Mesenchymal stem cell (in vitro differentiated cells and primary cell): ENCODE results near the gene GALNT2.

Experiments used
- DNase-seq: peaks from one replicate; pipeline ENCODE4 v3.0.0-alpha.2; 2013
- H2AFZ ChIP-seq: one replicate; pipeline ENCODE4 v1.6.1; 2013; ENCODE audit warnings: low read depth, mild to moderate bottlenecking, control low read depth, inconsistent platforms, low read length, moderate library complexity
- H2AK5ac ChIP-seq: 2 replicates; pipeline ENCODE4 v1.6.1; 2013; ENCODE audit warnings: low read length, moderate library complexity, mild to moderate bottlenecking, inconsistent platforms; ENCODE audit not compliant: severe bottlenecking
- H2BK120ac ChIP-seq: one replicate; pipeline ENCODE4 v1.6.1; 2013; ENCODE audit warnings: low read depth, mild to moderate bottlenecking, inconsistent platforms, low read length, moderate library complexity
- H2BK12ac ChIP-seq, 2 experiments: one replicate each; pipeline ENCODE4 v1.6.1; 2013; ENCODE audit warnings: inconsistent platforms in 2 of 2, low read length in 2 of 2, mild to moderate bottlenecking in 2 of 2, moderate library complexity in 2 of 2, control low read depth in 1 of 2
- H2BK15ac ChIP-seq: one replicate; pipeline ENCODE4 v1.6.1; 2013; ENCODE audit warnings: mild to moderate bottlenecking, low read depth, inconsistent platforms; ENCODE audit not compliant: poor library complexity, severe bottlenecking
- H2BK5ac ChIP-seq: 2 replicates; pipeline ENCODE4 v1.6.1; 2013; ENCODE audit warnings: low read depth, mild to moderate bottlenecking, low read length, control low read depth, inconsistent platforms; ENCODE audit not compliant: poor library complexity, severe bottlenecking
- H3K14ac ChIP-seq, 2 experiments: one replicate each; pipeline ENCODE4 v1.6.1; 2013; ENCODE audit warnings: inconsistent platforms in 2 of 2, low read length in 2 of 2, control low read depth in 1 of 2, mild to moderate bottlenecking in 1 of 2, moderate library complexity in 1 of 2
- H3K18ac ChIP-seq, 2 experiments: one replicate each; pipeline ENCODE4 v1.6.1; 2013; ENCODE audit warnings: inconsistent platforms in 2 of 2, low read length in 2 of 2, control low read depth in 1 of 2, low read depth in 1 of 2, mild to moderate bottlenecking in 1 of 2
- H3K23ac ChIP-seq, 2 experiments: one replicate each; pipeline ENCODE4 v1.6.1; 2013; ENCODE audit warnings: inconsistent platforms in 2 of 2, low read length in 2 of 2, mild to moderate bottlenecking in 2 of 2, moderate library complexity in 2 of 2, control low read depth in 1 of 2
- H3K27ac ChIP-seq: 2 replicates; pipeline ENCODE4 v1.5.1; 2013; ENCODE audit warnings: mild to moderate bottlenecking, moderate library complexity, low read length, control low read depth, inconsistent platforms; ENCODE audit not compliant: poor library complexity, severe bottlenecking
- H3K27me3 ChIP-seq, 2 experiments: 2 replicates each; pipeline versions ENCODE4 v1.6.1 to v1.7.0; 2013; ENCODE audit warnings: low read length in 2 of 2, mild to moderate bottlenecking in 2 of 2, moderate library complexity in 2 of 2, control low read depth in 1 of 2, inconsistent platforms in 1 of 2; ENCODE audit not compliant: control insufficient read depth in 1 of 2, insufficient read depth in 1 of 2
- H3K36me3 ChIP-seq, 2 experiments: 2 replicates each; pipeline versions ENCODE4 v1.6.1 to v1.7.0; 2013; ENCODE audit warnings: low read length in 2 of 2, control low read depth in 1 of 2, inconsistent platforms in 1 of 2, low read depth in 1 of 2, mild to moderate bottlenecking in 1 of 2; ENCODE audit not compliant: insufficient read depth in 2 of 2, control insufficient read depth in 1 of 2
- H3K4ac ChIP-seq, 2 experiments: one replicate each; pipeline ENCODE4 v1.6.1; 2013; ENCODE audit warnings: inconsistent platforms in 2 of 2, low read length in 2 of 2, mild to moderate bottlenecking in 2 of 2, moderate library complexity in 2 of 2, control low read depth in 1 of 2, low read depth in 1 of 2
- H3K4me1 ChIP-seq: 2 replicates; pipeline ENCODE4 v1.6.1; 2013; ENCODE audit warnings: low read depth, low read length, control low read depth; ENCODE audit not compliant: control insufficient read depth, insufficient read depth
- H3K4me2 ChIP-seq: 2 replicates; pipeline ENCODE4 v1.6.1; 2013; ENCODE audit warnings: low read length, mild to moderate bottlenecking, inconsistent platforms; ENCODE audit not compliant: poor library complexity, severe bottlenecking
- H3K4me3 ChIP-seq, 2 experiments: 2 replicates each; pipeline versions ENCODE4 v1.5.1 to v1.7.0; 2013; ENCODE audit warnings: low read length in 2 of 2, mild to moderate bottlenecking in 2 of 2, control low read depth in 1 of 2, low read depth in 1 of 2; ENCODE audit not compliant: insufficient read depth in 1 of 2
- H3K79me1 ChIP-seq: replicated peaks from 2 replicates; pipeline ENCODE4 v1.6.1; 2013; ENCODE audit warnings: mild to moderate bottlenecking, control low read depth, low read length, inconsistent platforms; ENCODE audit not compliant: poor library complexity, severe bottlenecking
- H3K9ac ChIP-seq: 2 replicates; pipeline ENCODE4 v1.7.0; 2013; ENCODE audit warnings: mild to moderate bottlenecking, low read length, moderate library complexity
- H3K9me3 ChIP-seq: 2 replicates; pipeline ENCODE4 v1.7.0; 2013; ENCODE audit warnings: mild to moderate bottlenecking, low read length; ENCODE audit not compliant: control insufficient read depth
- H4K8ac ChIP-seq: one replicate; pipeline ENCODE4 v1.6.1; 2013; ENCODE audit warnings: inconsistent platforms, mild to moderate bottlenecking, low read length, moderate library complexity
- H4K91ac ChIP-seq: one replicate; pipeline ENCODE4 v1.6.1; 2013; ENCODE audit warnings: mild to moderate bottlenecking, low read length, inconsistent platforms
- WGBS: methylation state at CpG from one replicate; pipeline ENCODE4 v1.1.7; 2013; ENCODE audit warnings: mixed read lengths; 5-methylcytosine and 5-hydroxymethylcytosine counted together

GALNT2 gene

DNA sequence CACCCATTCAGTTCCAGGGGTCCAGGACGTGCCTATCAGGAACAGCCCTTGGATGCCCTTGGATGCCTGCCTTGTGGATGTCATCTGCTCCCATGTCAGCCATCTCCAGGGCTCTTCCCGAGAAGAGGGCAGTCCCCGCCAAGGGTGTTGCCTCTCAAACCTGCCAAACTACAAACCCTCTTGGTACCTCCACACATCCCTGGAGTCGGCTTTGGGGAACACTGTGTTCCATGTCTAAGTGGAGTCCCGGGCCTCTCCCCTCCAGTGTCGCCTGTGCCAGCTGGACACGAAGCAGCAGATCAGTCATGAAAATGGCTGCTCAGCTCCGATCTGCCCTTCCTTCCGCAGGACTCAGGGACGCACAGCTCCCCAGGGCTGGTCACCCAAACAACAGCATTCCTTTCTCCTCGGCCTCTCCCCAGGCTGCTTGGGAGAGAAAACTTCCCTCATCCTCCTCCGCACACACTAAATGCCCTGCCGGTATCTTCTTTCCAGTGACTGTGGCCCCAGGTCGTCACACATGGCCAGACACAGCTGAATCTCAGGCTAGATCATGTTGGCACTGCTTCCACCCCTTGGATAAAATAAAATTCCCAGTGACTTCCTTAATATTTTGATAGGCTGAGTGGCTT is 53.4 kb downstream of the GALNT2 start:
- 93% methylated on average over 13 of the region's 14 CpGs for WGBS
- Histone ChIP-seq H2BK120ac (no peak overlapping the region), H3K36me3 (peaks cover 0 to 16% of the 10 kb centered on the region in 2 experiments), H3K27me3 (no peaks in the 10 kb centered on the region), H3K4me3 (peak overlapping the region in 1 of 2 experiments; percentile 1), H2BK5ac (no peak overlapping the region), H3K9me3 (no peaks in the 10 kb centered on the region), H2BK15ac (no peak overlapping the region), H3K9ac (no peak overlapping the region), H3K23ac (no peak overlapping the region), H3K27ac (no peak overlapping the region), H3K18ac (no peak overlapping the region), H3K4ac (no peak overlapping the region), H4K8ac (no peak overlapping the region), H3K4me1 (peaks cover 21% of the 10 kb centered on the region), H3K14ac (no peak overlapping the region), H4K91ac (no peak overlapping the region), H3K79me1 (peaks cover 32% of the 10 kb centered on the region), H3K4me2 (no peak overlapping the region), H2AK5ac (no peak overlapping the region), H2AFZ (no peak overlapping the region), H2BK12ac (no peak overlapping the region)
- DNase-seq: no peak

- H2AK5ac ChIP-seq: no peak overlapping the region
- no peaks in the 10 kb centered on the region for H3K9me3 ChIP-seq
- H4K91ac ChIP-seq: no peak overlapping the region
- no peak overlapping the region for H2AFZ ChIP-seq
- H3K27ac ChIP-seq: no peak overlapping the region
- DNase-seq: peak; percentile 44
- no peaks in the 10 kb centered on the region for H3K27me3 ChIP-seq
- H2BK5ac ChIP-seq: no peak overlapping the region
- WGBS: 87% methylated on average over 9 of the region's 9 CpGs
- H3K14ac ChIP-seq: no peak overlapping the region
- no peak overlapping the region for H2BK120ac ChIP-seq
- H3K79me1 ChIP-seq: peaks cover 34% of the 10 kb centered on the region
- no peak overlapping the region for H3K4me3 ChIP-seq
- H3K36me3 ChIP-seq: peaks cover 0 to 16% of the 10 kb centered on the region in 2 experiments
- no peak overlapping the region for H3K4me2 ChIP-seq
- no peak overlapping the region for H3K4ac ChIP-seq
- H3K23ac ChIP-seq: no peak overlapping the region
- H3K9ac ChIP-seq: no peak overlapping the region
- H4K8ac ChIP-seq: no peak overlapping the region
- no peak overlapping the region for H3K18ac ChIP-seq
- H3K4me1 ChIP-seq: peaks cover 25% of the 10 kb centered on the region
- no peak overlapping the region for H2BK15ac ChIP-seq
- peak overlapping the region in 1 of 2 experiments; percentile 7 for H2BK12ac ChIP-seq
These were observed 53.9 kb downstream of the GALNT2 start for GRCh38 chr1:230120921-230121381.

DNA sequence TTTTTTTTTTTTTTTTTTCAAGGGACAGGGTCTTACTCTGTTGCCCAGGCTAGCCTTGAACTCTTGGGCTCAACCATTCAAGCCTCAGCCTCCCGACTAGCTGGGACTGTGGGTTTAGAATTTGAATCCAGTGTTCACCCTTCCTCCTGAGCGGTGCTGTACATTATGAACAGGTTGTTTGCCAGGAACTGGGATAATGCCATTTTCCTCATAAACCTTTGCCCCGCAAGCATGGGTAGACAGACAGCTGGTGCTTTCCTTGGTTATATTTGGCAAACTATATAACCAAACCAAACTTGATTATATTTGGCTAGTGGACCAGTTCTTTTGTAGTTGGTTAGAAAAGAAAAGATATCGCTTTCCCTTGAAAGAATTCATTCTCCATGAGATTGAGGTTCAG is 54.9 kb downstream of the GALNT2 start:
- H3K9ac ChIP-seq: no peak overlapping the region
- no peak overlapping the region for H3K4me3 ChIP-seq
- H3K4me2 ChIP-seq: no peak overlapping the region
- no peak overlapping the region for H3K18ac ChIP-seq
- no peak overlapping the region for H2BK120ac ChIP-seq
- no peaks in the 10 kb centered on the region for H3K27me3 ChIP-seq
- peaks cover 0 to 16% of the 10 kb centered on the region in 2 experiments for H3K36me3 ChIP-seq
- H3K79me1 ChIP-seq: peaks cover 39% of the 10 kb centered on the region
- H4K8ac ChIP-seq: no peak overlapping the region
- H2AK5ac ChIP-seq: no peak overlapping the region
- H3K14ac ChIP-seq: no peak overlapping the region
- H2AFZ ChIP-seq: no peak overlapping the region
- H2BK12ac ChIP-seq: no peak overlapping the region
- H3K27ac ChIP-seq: no peak overlapping the region
- no peak overlapping the region for H2BK15ac ChIP-seq
- H3K4me1 ChIP-seq: peaks cover 34% of the 10 kb centered on the region
- WGBS: 100% methylated on average over 2 of the region's 4 CpGs
- no peaks in the 10 kb centered on the region for H3K9me3 ChIP-seq
- H3K23ac ChIP-seq: no peak overlapping the region
- no peak overlapping the region for H4K91ac ChIP-seq
- no peak overlapping the region for H2BK5ac ChIP-seq
- no peak overlapping the region for H3K4ac ChIP-seq
- DNase-seq: no peak

DNA sequence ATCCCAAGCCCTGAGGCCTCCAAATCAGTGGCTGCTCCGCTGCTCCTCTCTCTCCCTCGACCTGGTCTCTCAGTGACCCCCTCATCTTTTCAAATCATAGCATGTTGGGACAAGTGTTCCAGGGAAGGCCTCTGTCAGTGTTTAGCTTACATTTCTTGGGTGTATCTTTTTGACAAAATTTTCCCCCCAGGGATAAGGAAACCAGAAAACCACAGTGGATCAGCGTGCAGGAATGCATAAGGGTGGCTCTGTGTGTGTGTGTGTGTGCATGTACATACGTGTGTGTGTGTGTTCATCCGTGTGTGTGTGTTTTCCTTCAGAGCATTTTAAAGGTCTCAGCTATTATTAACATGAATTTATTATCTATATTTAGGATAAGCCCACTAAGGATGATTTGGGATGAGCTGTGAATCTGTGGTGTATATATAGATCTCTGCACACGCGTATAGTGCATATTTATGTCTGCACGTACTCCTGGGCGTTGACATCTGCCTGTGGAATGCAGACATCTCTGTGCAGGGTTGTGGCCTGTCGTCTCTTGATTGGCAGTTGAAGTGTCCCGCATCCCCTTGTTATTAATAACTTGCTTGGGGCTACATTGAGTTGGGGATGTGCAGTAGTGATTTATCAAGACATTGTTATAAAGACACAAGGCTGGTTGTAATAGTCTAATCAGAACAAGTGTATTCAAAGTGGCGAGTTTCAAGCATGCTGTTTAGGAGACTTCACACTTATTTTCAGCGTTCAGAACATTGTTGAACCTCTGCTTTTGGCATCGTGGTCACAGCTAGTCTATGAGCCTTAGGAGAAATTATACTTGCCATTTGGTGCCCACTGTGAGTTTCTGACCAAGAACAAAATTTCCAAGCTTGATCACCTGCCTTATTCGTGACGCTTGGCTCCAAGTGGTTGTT is 55.6 kb downstream of the GALNT2 start:
- WGBS: 77% methylated on average over 14 of the region's 16 CpGs
- H3K4me1 ChIP-seq: peaks cover 40% of the 10 kb centered on the region
- H3K27ac ChIP-seq: no peak overlapping the region
- H2AK5ac ChIP-seq: no peak overlapping the region
- no peak overlapping the region for H2AFZ ChIP-seq
- H3K18ac ChIP-seq: peak overlapping the region in 1 of 2 experiments; percentile 38
- H3K4me2 ChIP-seq: no peak overlapping the region
- no peaks in the 10 kb centered on the region for H3K27me3 ChIP-seq
- no peak overlapping the region for H3K23ac ChIP-seq
- no peak overlapping the region for H2BK5ac ChIP-seq
- H3K36me3 ChIP-seq: peaks cover 0 to 16% of the 10 kb centered on the region in 2 experiments
- H3K9ac ChIP-seq: no peak overlapping the region
- H3K4ac ChIP-seq: no peak overlapping the region
- no peak overlapping the region for H2BK120ac ChIP-seq
- H4K8ac ChIP-seq: no peak overlapping the region
- H3K14ac ChIP-seq: no peak overlapping the region
- no peaks in the 10 kb centered on the region for H3K9me3 ChIP-seq
- DNase-seq: no peak
- no peak overlapping the region for H3K4me3 ChIP-seq
- H2BK12ac ChIP-seq: no peak overlapping the region
- H3K79me1 ChIP-seq: peaks cover 42% of the 10 kb centered on the region
- no peak overlapping the region for H4K91ac ChIP-seq
- H2BK15ac ChIP-seq: no peak overlapping the region
